ENCODE measurements around the gene STX7.

DNA sequence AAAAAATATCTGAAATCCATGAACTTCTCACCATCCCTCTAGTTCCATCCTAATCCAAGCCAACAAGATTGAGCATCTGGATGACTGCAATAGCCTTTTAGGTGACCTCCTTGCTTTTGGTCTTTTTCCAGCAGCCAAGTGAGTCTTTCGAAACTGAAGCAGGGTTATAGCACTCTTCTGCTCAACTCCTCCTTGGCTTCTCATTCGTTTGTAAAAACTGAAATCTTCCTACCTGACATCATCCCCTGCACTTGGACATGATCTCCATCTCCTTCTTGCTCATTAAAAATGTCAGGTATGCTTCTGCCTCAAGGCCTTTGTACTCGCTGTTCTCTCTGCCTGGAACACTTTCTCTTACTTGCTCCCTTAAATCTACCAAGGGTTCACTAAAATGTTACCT, 46.0 kb downstream of the STX7 start:
- TF ChIP-seq, protein P1, sequence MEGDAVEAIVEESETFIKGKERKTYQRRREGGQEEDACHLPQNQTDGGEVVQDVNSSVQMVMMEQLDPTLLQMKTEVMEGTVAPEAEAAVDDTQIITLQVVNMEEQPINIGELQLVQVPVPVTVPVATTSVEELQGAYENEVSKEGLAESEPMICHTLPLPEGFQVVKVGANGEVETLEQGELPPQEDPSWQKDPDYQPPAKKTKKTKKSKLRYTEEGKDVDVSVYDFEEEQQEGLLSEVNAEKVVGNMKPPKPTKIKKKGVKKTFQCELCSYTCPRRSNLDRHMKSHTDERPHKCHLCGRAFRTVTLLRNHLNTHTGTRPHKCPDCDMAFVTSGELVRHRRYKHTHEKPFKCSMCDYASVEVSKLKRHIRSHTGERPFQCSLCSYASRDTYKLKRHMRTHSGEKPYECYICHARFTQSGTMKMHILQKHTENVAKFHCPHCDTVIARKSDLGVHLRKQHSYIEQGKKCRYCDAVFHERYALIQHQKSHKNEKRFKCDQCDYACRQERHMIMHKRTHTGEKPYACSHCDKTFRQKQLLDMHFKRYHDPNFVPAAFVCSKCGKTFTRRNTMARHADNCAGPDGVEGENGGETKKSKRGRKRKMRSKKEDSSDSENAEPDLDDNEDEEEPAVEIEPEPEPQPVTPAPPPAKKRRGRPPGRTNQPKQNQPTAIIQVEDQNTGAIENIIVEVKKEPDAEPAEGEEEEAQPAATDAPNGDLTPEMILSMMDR (IDR thresholded peaks at IDR 0.05): no peak
- no peak for TF ChIP-seq POLR2A (IDR thresholded peaks at IDR 0.05)
